CD4-positive, alpha-beta T cell treated with Interleukin-15 for 1 hour (primary cell): ENCODE results near the gene MPZL1.
"Not testable (repeated sequence)": the region's sequence is repeated elsewhere in the genome, so short reads cannot be mapped to it uniquely, and the experiment has no call there.

ENCODE experiments used
- DNase-seq: peaks from one replicate; pipeline ENCODE4 v3.0.0-alpha.2; 2020

The MPZL1 gene

GRCh38 chr1:167819849-167820683, 98.3 kb downstream of the MPZL1 start:
- DNase-seq = no peak

GRCh38 chr1:167820684-167821355, 99.0 kb downstream of the MPZL1 start:
- no peak for DNase-seq

DNA sequence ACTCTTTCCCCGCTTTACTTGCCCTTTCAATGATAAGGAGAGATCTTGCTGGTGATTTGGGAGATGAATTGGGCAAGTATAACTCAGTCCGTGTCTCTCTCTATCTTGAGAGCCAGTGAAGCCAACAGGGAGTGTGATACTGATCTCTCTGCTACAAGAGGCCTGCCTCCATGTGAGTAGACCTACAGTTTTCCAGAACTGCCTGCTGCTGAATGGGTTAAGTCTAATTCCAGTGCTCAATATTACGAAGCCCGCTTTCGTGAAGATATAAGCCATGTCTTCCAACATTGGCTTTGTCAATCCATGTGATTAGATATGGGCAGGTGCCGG, 99.5 kb downstream of the MPZL1 start:
- DNase-seq = no peak

GRCh38 chr1:167821969-167822685, 100.3 kb downstream of the MPZL1 start:
- DNase-seq = no peak

GRCh38 chr1:167824163-167824794, 102.5 kb downstream of the MPZL1 start:
- DNase-seq = no peak

DNA sequence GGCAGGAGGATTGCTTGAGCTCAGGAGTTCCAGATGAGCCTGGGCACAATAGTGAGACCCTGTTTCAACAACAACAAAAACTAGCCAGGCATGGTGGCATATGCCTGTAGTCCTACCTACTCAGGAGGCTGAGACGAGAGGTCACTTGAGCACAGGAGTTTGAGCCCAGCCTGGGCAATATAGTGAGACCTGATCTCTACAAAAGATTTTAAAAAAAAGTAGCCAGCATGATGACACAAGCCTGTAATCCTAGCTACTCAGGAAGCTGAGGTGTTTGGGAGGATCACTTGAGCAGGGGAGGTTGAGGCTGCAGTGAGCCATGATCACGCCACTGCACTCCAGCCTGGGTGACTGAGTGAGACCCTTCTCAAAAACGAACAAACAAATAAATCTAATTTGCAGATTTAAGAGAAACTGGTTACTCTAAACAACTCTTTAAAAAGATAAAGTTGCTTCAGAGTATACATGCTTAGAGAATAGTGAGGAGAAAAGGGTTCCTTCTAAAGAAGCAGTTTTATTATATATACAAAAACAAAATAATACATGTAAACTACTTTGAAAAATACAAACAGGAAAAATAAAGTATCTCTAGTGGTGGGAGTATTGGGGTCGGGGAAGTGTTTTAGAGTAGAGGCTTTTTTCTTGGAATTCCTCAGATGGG, 103.8 kb downstream of the MPZL1 start:
- DNase-seq = no peak

DNA sequence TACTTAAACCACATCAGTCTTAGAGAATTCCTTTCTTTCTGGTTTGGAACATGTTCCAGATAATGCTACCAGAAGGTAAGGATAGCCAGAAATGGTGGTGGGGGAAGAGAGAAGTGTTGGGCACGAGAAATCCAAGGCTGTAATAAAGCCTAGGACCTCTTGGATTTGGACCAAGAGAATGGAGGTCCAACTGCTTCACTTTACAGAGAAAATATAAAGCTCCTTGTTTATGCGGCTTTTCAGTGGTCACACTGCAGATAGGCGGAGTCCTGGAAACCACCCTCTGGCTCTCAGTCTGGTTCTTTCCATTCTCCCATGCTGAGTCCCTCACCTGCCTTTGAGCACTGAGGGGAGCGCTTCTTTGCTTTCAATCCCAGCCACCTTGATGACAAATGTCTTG, 104.3 kb downstream of the MPZL1 start:
- DNase-seq = no peak

DNA sequence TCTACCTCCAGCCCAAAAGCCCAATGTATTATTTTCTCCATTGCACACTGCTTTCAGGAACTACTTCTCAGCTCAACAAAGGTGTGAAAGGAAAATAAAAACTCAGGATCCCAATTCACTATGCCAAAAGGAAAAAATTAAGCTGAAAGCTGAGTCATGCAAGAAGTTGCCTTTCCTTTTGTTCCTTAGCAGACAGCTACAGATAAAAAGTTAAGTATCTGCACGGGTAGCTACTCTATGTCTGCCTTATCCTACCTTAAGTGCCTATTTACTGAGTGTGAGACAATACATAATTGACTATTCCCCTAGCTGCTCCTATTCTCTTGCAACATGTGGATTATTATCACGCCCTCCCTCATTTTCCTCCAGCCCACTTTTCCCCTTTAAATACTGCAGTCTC, 108.1 kb downstream of the MPZL1 start:
- DNase-seq = no peak

- DNase-seq = not testable (repeated sequence)
Measured at GRCh38 chr1:167830668-167831067, 108.9 kb downstream of the MPZL1 start.

- DNase-seq = no peak
Measured at GRCh38 chr1:167832693-167833092, 110.9 kb downstream of the MPZL1 start.

DNA sequence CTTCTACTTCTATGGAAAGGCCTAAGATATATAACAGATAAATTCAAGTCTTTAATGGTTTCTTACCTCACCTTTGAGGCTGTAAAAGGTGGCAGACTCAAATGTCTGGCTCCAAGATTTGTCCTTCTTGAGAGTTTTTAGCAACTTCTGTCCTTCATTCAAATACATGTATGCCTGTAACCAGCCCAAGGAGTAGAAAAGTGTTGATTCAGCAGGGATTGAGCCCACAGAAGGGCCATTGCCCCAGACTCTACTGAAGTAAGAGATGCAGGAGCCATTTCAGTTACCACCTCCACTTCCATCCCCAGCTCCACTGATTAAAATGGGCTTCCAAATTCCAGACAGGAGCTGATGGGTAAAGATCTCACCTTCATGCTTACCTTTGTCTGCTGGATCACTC, 112.1 kb downstream of the MPZL1 start:
- no peak for DNase-seq

DNA sequence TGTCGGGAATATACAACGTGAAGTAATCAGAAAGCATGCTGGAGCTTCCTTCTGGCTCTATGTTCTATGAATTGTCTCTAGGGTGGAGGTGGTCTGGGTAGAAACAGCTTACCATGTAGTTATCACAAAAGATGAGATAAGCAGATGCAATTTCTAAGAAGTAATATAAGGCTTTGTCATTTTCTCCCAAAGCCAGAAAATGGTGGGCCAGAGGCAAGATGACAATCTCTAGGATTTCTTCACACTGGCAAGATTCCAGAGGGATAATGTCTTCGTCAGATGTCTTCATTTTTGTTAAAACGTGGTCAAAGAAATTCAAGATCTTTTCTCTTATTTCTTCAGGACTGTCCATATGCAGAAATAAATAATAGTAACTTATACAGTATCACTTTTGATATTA, 114.4 kb downstream of the MPZL1 start:
- DNase-seq = no peak

DNA sequence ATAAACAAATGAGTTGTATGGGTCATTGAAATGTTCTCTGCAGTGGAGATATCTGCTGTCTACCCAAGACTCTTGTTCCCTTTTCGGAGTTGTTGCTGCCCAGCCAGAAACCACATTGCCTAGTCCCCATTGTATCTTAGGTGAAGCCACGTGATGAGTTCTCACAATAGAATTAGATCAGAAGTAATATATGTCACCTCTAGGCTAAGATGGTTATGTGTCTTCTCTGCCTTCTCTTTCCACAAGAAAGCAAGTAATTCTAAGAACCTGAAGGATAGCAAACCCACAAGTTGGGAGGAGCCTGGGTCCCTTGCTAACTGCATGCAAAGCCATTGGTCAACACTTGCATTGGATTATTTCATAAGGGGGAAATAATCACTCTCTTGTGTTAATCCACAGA, 115.5 kb downstream of the MPZL1 start:
- no peak for DNase-seq

GRCh38 chr1:167839009-167839408, 117.2 kb downstream of the MPZL1 start:
- DNase-seq = no peak
